SU-DHL-6 (cell line): ENCODE data around the gene EXOC3L4.
A peak's percentile ranks its signal among the peaks of the same experiment; 100 is the strongest.

Experiments
- H2AFZ ChIP-seq: fragments of 200-600 bp; sonication (generic); 2 replicates; pipeline ENCODE4 v1.6.1; 2014; ENCODE audit warnings: low read depth, mild to moderate bottlenecking, moderate library complexity, mixed read lengths, antibody characterized with exemption, low read length; ENCODE audit not compliant: severe bottlenecking
- H3F3A ChIP-seq: fragments of 200-600 bp; shearing (Covaris generic); 2 replicates; pipeline ENCODE4 v1.6.0; 2016; ENCODE audit warnings: antibody characterized with exemption, mild to moderate bottlenecking; ENCODE audit not compliant: insufficient read depth
- H3K27ac ChIP-seq: fragments of 200-600 bp; sonication (generic); 2 replicates; pipeline ENCODE4 v1.5.1; 2016; ENCODE audit warnings: low read depth, mild to moderate bottlenecking, low read length, moderate library complexity, mixed read lengths
- H3K27me3 ChIP-seq: fragments of 200-600 bp; sonication (generic), shearing (Covaris generic); 2 replicates; pipeline ENCODE4 v1.6.0; 2014; ENCODE audit warnings: mild to moderate bottlenecking, low read length
- H3K36me3 ChIP-seq: fragments of 200-600 bp; sonication (generic); 2 replicates; pipeline ENCODE4 v1.6.1; 2014; ENCODE audit warnings: mild to moderate bottlenecking, low read length, mixed read lengths
- H3K4me2 ChIP-seq: fragments of 300-600, 200-600 bp; shearing (Covaris generic), sonication (generic); 2 replicates; pipeline ENCODE4 v1.6.0; 2014; ENCODE audit warnings: low read length, low read depth, mild to moderate bottlenecking; ENCODE audit not compliant: poor library complexity, severe bottlenecking
- H3K4me3 ChIP-seq: fragments of 200-600 bp; sonication (generic); 2 replicates; pipeline ENCODE4 v1.5.1; 2014; ENCODE audit warnings: antibody characterized with exemption, low read length, mild to moderate bottlenecking, mixed read lengths; ENCODE audit not compliant: insufficient read depth, poor library complexity, severe bottlenecking
- H3K79me2 ChIP-seq: fragments of 200-600 bp; sonication (generic); 2 replicates; pipeline ENCODE4 v1.6.1; 2014; ENCODE audit warnings: mild to moderate bottlenecking, low read length, moderate library complexity; ENCODE audit not compliant: insufficient read depth
- H3K9ac ChIP-seq: fragments of 200-600 bp; sonication (generic); 2 replicates; pipeline ENCODE4 v1.7.0; 2014; ENCODE audit warnings: mild to moderate bottlenecking, low read length
- H3K9me2 ChIP-seq: fragments of 200-600 bp; sonication (generic); replicated peaks from 2 replicates; pipeline ENCODE4 v1.6.1; 2014; ENCODE audit warnings: low read length; ENCODE audit not compliant: insufficient read depth
- H3K9me3 ChIP-seq: fragments of 200-600 bp; sonication (generic); 2 replicates; pipeline ENCODE4 v1.6.1; 2014; ENCODE audit warnings: low read length, mixed read lengths; ENCODE audit not compliant: insufficient read depth
- H4K20me1 ChIP-seq: fragments of 200-600 bp; sonication (generic); 2 replicates; pipeline ENCODE4 v1.6.1; 2014; ENCODE audit warnings: low read depth, mild to moderate bottlenecking, antibody characterized with exemption, low read length, moderate library complexity, mixed read lengths
- EZH2phosphoT487 ChIP-seq: fragments of 200-600 bp; sonication (generic), shearing (Covaris generic); conservative IDR thresholded peaks from 2 replicates; pipeline ENCODE4 v1.6.1; 2018; ENCODE audit warnings: mild to moderate bottlenecking, antibody characterized with exemption, low read length, moderate library complexity, mixed read lengths
- TF ChIP-seq, protein P1 (sequence below): fragments of 200-600 bp; sonication (generic); IDR thresholded peaks from one replicate; pipeline ENCODE4 v1.5.1; 2017; ENCODE audit warnings: antibody characterized with exemption, mild to moderate bottlenecking, low read length, moderate library complexity; ENCODE audit not compliant: insufficient read depth, poor library complexity, severe bottlenecking

Gene EXOC3L4

DNA sequence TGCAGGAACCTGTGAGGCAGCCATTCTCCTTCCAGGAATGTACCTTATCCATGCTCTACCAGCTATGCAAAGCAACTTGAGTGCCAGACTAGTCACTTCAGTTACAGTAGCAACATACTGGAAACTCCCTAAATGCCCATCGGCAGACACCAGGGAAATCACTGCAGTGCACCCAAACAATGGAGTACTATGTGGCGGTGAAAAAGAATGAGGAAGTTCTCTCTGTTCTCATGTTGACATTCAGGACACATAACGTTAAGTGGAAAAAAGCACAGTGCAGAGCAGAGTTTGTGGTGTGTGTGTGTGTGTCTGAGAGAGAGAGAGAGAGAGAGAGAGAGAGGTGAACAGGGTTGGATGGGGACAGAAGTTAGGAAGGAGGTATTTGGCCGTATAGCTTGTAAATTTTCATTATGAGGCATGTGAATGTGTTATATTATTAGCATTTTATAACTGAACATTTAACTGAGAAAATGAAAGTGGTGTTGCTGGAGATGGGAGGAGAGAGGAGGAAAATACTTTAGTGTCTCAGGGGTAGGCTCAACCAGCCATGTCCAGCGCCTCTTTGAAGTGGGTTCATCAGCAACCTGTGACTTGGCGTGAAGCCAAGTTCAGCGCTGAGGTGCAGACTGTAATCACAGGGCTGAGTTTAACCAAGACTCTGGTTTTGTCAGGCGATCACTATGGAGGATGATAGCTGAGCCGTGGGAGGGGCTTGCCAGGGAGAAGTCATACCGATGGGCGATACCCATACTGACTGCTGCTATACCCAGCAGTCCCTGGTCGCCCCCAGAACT, 46.0 kb downstream of the EXOC3L4 start:
- H3K9me2 ChIP-seq: no peaks in the 10 kb centered on the region
- no peak overlapping the region for H2AFZ ChIP-seq
- H3K9ac ChIP-seq: no peak overlapping the region
- no peaks in the 10 kb centered on the region for H4K20me1 ChIP-seq
- no peaks in the 10 kb centered on the region for H3K36me3 ChIP-seq
- no peaks in the 10 kb centered on the region for H3K79me2 ChIP-seq
- peak overlapping the region; percentile 61 for H3K27ac ChIP-seq
- no peak for TF ChIP-seq EZH2phosphoT487
- TF ChIP-seq, protein P1, sequence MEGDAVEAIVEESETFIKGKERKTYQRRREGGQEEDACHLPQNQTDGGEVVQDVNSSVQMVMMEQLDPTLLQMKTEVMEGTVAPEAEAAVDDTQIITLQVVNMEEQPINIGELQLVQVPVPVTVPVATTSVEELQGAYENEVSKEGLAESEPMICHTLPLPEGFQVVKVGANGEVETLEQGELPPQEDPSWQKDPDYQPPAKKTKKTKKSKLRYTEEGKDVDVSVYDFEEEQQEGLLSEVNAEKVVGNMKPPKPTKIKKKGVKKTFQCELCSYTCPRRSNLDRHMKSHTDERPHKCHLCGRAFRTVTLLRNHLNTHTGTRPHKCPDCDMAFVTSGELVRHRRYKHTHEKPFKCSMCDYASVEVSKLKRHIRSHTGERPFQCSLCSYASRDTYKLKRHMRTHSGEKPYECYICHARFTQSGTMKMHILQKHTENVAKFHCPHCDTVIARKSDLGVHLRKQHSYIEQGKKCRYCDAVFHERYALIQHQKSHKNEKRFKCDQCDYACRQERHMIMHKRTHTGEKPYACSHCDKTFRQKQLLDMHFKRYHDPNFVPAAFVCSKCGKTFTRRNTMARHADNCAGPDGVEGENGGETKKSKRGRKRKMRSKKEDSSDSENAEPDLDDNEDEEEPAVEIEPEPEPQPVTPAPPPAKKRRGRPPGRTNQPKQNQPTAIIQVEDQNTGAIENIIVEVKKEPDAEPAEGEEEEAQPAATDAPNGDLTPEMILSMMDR: no peak
- no peaks in the 10 kb centered on the region for H3K27me3 ChIP-seq
- H3K9me3 ChIP-seq: no peaks in the 10 kb centered on the region
- peaks cover 7% of the 10 kb centered on the region; the same call in 1 of the 2 replicates for H3F3A ChIP-seq
- peak overlapping the region; percentile 44 for H3K4me2 ChIP-seq
- no peak overlapping the region for H3K4me3 ChIP-seq

DNA sequence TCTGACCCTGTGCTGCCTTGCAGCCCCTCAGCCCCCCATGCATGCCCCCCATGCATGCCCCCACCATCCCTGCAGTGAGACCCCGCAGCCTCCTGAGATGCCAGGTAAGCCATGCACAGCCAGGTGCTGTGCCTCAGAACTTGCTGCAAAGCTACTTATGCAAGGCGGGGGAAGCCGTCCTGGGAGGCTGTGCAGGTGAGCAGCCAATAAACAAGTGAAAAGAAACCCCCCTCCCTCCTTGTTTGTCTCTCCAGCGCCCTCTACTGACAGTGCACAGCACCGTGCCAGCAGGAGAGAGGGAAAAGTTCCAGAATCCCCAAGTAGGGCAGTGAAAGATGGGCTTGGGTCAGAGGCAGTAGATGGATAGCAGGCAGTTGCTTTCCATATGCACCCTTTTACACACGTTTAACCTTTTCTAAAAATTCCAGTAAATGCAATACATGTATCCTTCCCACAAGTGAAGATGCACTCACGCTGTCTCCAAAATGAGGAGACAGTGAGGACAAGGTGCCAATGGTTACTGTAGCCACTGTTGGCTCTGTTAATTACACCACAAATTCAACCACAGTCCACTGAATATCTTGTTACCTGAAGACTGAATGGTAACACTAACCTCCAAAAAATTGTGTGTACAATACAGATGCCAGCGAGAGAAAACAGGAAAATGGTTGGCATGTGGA, 46.7 kb downstream of the EXOC3L4 start:
- Histone ChIP-seq H4K20me1 (no peaks in the 10 kb centered on the region), H3K36me3 (no peaks in the 10 kb centered on the region), H3K9me3 (no peaks in the 10 kb centered on the region), H2AFZ (no peak overlapping the region), H3K4me2 (peak overlapping the region; percentile 44), H3K4me3 (no peak overlapping the region), H3K9ac (no peak overlapping the region), H3K27ac (no peak overlapping the region), H3K27me3 (no peaks in the 10 kb centered on the region), H3K79me2 (no peaks in the 10 kb centered on the region), H3F3A (peaks cover 7% of the 10 kb centered on the region; the same call in 1 of the 2 replicates), H3K9me2 (no peaks in the 10 kb centered on the region)
- TF ChIP-seq, protein P1: peak; percentile 97
- TF ChIP-seq EZH2phosphoT487: no peak

- Histone ChIP-seq H3K9ac (no peak overlapping the region), H3K27ac (no peak overlapping the region), H2AFZ (no peak overlapping the region), H3K4me3 (no peak overlapping the region), H3K9me2 (no peaks in the 10 kb centered on the region), H3F3A (peaks cover 7% of the 10 kb centered on the region; the same call in 1 of the 2 replicates), H3K27me3 (no peaks in the 10 kb centered on the region), H3K4me2 (no peak overlapping the region), H3K36me3 (no peaks in the 10 kb centered on the region), H4K20me1 (no peaks in the 10 kb centered on the region), H3K9me3 (no peaks in the 10 kb centered on the region), H3K79me2 (no peaks in the 10 kb centered on the region)
- no peak for TF ChIP-seq EZH2phosphoT487
- TF ChIP-seq, protein P1: no peak
Observed at GRCh38 chr14:103142026-103142425, 47.5 kb downstream of the EXOC3L4 start.
